HG02870 (cell line): ENCODE measurements around the gene DLAT.
"Not testable (repeated sequence)": the region's sequence is repeated elsewhere in the genome, so short reads cannot be mapped to it uniquely, and the experiment has no call there.

Source experiments
- ATAC-seq: cut with Tn5 transposase; IDR thresholded peaks from one replicate; pipeline ENCODE4 v1.9.1; 2021; ENCODE audit warnings: mild to moderate bottlenecking, moderate library complexity; ENCODE audit not compliant: unreplicated experiment

The DLAT gene

DNA sequence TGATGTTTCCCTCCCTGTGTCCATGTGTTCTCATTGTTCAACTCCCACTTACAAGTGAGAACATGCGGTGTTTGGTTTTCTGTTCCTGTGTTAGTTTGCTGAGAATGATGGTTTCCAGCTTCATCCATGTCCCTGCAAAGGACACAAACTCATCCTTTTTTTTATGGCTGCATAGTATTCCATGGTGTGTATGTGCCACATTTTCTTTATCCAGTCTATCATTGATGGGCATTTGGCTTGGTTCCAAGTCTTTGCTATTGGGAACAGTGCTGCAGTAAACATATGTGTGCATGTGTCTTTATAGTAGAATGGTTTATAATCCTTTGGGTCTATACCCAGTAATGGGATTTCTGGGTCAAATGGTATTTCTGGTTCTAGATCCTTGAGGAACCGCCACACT, 21.4 kb downstream of the DLAT start:
- ATAC-seq: not testable (repeated sequence)

DNA sequence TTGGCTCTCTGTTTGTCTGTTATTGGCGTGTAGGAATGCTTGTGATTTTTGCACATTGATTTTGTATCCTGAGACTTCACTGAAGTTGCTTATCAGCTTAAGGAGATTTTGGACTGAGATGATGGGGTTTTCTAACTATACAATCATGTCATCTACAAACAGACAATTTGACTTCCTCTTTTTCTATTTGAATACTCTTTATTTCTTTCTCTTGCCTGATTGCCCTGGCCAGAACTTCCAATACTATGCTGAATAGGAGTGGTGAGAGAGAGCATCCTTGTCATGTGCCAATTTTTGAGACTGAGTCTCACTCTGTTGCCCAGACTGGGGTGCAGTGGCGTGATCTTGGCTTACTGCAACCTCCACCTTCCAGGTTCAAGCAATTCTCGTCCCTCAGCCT, 23.0 kb downstream of the DLAT start:
- not testable (repeated sequence) for ATAC-seq

DNA sequence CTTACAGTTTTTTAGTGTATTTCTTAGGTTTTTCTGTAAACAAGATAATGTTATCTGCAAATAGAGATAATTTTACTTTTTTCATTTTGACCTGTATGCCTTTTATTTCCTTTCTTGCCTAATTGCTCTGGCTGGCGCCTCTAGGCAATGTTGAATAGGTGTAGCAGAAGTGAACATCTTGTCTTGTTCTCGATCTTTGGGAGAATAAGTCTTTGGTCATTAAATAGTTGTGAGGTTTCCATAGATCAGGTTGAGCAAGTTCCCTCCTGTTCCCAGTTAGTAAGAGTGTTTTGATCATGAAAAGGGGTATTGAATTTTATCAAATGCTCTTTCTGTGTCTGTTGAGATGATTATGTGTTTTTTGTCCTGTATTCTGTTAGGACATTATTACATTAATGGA, 24.6 kb downstream of the DLAT start:
- ATAC-seq: no peak

DNA sequence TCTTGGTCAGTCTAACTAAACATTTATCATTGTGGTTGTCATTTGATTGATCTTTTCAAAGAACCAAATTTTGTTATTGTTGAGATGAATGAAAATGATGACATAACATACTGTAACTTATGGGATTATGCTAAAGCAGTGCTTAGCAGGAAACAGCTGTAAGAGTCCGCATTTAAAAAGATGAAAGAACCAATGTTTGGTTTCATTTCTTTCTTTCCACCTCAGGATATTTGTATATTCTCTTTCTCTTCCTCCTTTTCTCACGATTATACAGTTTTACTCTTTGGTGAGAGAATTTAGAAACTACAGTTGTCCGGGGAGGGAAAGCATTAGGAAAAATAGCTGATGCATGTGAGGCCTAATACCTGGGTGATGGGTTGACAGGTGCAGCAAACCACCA, 25.5 kb downstream of the DLAT start:
- peak; percentile 85 for ATAC-seq

DNA sequence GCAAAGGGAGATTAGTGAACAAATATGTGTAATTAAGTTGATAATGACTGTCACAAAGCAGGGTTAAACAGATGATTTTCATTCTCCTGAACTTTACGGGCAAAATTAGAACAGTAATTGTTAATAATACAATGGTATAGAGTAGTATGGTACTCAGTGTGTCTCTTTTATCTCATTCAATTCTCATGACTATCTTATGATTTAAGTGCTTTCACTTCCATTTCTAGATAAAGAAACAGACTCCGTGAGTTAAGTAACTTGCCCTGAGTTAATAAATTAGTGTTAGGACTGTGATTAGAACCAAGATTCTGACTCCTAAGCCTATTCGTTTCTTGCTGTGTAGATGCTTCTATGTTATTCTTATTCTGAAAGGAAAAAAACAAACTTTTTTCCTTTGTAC, 26.6 kb downstream of the DLAT start:
- ATAC-seq: no peak

DNA sequence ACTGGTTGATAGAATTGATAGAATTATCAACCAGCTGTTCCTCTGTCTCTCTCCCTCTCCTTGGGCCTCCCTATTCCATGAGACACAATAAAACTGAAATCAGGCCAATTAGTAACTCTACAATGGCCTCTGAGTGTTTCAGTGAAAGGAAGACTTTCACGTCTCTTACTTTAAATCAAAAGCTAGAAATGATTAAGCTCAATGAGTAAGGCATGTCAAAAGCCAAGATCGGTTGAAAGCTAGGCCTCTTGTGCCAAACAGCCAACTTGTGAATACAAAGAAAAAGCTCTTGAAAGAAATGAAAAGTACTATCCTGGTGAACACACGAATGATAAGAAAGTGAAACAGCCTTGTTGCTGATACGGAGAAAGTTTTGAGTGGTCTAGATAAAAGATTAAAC, 32.0 kb downstream of the DLAT start:
- no peak for ATAC-seq

- ATAC-seq: no peak
Measured at GRCh38 chr11:112058103-112058502, 32.9 kb downstream of the DLAT start.

- ATAC-seq: no peak
Measured at GRCh38 chr11:112062923-112063322, 37.7 kb downstream of the DLAT start.

GRCh38 chr11:112073941-112074811, 49.0 kb downstream of the DLAT start, which contains the start of the genes NKAPD1 and PIH1D2:
Gene NKAPD1, plus strand, starts transcription at chr11:112074299. Its CDS starts 1,276 bp downstream, at chr11:112075575.
Gene PIH1D2, minus strand, starts transcription at chr11:112074017. Its CDS starts 843 bp downstream, at chr11:112073174.
- ATAC-seq: peak; percentile 86

- no peak for ATAC-seq
Measured at GRCh38 chr11:112082729-112083128, 57.5 kb downstream of the DLAT start.

- peak; percentile 27 for ATAC-seq
Measured at GRCh38 chr11:112085822-112086421, 60.7 kb downstream of the DLAT start.

- ATAC-seq: peak; percentile 87
Measured at GRCh38 chr11:112086422-112087191, 61.4 kb downstream of the DLAT start, which contains the start of the genes SDHD and TIMM8B. Gene SDHD, plus strand, starts transcription at chr11:112086873. Its CDS starts 35 bp downstream, at chr11:112086908. Gene TIMM8B, minus strand, starts transcription at chr11:112086756. Its CDS starts 33 bp downstream, at chr11:112086723.

DNA sequence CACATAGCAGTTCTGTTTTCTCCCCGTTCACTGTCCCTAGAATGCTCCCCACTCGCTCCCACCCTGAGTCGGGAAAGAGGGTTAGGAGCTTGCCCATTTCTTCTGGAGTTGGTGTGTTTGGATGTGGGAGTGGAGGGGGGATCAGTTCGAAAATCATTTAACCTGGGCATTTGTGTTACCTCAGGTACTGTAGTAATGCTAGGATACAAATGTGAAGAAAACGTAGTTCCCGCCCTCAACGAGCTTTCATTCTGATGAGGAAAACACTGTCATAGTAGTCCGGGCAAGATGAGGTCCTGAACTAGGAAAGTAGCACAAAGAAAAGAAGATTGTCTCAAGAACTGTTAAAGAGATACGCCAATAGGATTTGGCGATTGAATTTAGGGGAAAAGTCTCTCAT, 62.0 kb downstream of the DLAT start:
- no peak for ATAC-seq

GRCh38 chr11:112095302-112095701, 70.1 kb downstream of the DLAT start:
- not testable (repeated sequence) for ATAC-seq

DNA sequence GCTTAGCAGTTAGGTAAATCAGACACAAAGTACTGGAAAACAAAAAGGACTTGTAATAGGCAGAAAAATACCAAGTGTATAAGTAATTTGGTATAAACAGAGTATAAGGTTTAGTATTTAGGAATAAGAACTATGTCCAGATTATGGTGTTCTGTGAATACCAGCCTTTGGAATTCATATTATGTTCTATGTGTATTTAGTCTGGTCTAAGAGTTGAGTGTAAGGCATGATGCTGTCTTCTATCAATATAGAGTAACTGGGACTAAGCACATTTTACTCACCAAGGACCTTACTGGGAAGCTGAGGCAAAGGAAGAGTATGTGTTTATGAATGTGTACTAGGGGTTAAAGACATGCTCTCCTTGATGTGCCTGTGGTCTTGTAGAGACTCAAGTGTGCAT, 71.0 kb downstream of the DLAT start:
- no peak for ATAC-seq

GRCh38 chr11:112097734-112098528, 72.7 kb downstream of the DLAT start:
- ATAC-seq: no peak

- ATAC-seq: no peak
Measured at GRCh38 chr11:112100462-112100861, 75.3 kb downstream of the DLAT start.

DNA sequence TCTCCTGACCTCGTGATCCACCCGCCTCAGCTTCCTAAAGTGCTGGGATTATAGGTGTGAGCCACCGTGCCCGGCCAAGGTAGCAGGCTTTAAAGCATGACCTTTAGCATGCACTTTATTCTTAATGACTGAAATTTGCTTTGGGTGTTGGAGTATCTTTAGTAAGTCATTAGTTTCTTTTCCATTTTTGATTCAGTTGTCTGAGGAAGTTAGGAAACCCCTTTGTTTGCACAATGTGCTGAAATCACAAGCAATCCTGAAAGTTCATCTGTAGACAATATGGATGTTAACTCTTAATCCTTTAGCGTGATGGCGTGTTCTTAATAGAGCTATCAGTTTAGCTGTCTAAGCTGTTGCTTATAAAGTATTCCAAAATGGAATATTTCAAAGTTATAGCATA, 78.2 kb downstream of the DLAT start:
- ATAC-seq: no peak

GRCh38 chr11:112106070-112106469, 80.9 kb downstream of the DLAT start:
- ATAC-seq: no peak
